Measurements from ENCODE around the gene FRYL. TPM values are rescaled to one million over a fixed set of nuclear protein-coding genes. Genes with fewer than 3 reads are reported as not detected.

FRYL gene
- total RNA-seq, 1 donor = 42.0 TPM

DNA sequence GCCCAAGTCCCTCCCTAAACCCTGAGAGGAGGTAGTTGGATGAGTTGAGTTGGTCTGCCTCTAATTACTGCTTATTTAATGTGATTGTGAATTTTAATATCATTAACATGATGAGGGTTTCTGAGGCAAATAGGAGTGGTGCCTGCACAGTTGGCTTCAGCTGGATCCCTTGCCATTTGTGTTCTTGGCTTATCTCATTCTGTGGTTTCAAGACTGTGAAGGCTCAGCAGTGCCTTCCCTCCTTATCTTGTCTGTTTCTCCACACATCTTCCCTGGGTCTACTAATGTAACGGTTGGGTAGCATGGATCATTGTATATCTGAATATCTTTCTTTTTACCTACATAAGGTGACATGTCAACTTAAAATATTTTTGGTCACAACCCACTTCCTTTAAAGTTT is 298.5 kb downstream of the FRYL start:
- H3K4me3 ChIP-seq (ENCODE audit: insufficient read depth, low read length) = no peak overlapping the region
- no peaks in the 10 kb centered on the region for H3K9me3 ChIP-seq (ENCODE audit: low read depth, low read length)
- TF ChIP-seq, protein P1, sequence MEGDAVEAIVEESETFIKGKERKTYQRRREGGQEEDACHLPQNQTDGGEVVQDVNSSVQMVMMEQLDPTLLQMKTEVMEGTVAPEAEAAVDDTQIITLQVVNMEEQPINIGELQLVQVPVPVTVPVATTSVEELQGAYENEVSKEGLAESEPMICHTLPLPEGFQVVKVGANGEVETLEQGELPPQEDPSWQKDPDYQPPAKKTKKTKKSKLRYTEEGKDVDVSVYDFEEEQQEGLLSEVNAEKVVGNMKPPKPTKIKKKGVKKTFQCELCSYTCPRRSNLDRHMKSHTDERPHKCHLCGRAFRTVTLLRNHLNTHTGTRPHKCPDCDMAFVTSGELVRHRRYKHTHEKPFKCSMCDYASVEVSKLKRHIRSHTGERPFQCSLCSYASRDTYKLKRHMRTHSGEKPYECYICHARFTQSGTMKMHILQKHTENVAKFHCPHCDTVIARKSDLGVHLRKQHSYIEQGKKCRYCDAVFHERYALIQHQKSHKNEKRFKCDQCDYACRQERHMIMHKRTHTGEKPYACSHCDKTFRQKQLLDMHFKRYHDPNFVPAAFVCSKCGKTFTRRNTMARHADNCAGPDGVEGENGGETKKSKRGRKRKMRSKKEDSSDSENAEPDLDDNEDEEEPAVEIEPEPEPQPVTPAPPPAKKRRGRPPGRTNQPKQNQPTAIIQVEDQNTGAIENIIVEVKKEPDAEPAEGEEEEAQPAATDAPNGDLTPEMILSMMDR (IDR thresholded peaks at IDR 0.05; ENCODE audit: extremely low read depth, low read depth, low read length) = no peak
- no peak for DNase-seq (ENCODE audit: insufficient read length, low spot score, missing footprints)
- H3K4me2 ChIP-seq (ENCODE audit: insufficient read depth, low read length) = no peak overlapping the region
- no peak overlapping the region for H3K27ac ChIP-seq (ENCODE audit: low read depth, low read length)
- H2AFZ ChIP-seq (ENCODE audit: low read length) = no peak overlapping the region
- H3K79me2 ChIP-seq (ENCODE audit: insufficient read depth, low read length) = no peaks in the 10 kb centered on the region
- H4K20me1 ChIP-seq (ENCODE audit: insufficient read depth, low read length) = no peaks in the 10 kb centered on the region
- H3K4me1 ChIP-seq (ENCODE audit: insufficient read depth, low read length) = peaks cover 10% of the 10 kb centered on the region
- H3K36me3 ChIP-seq (ENCODE audit: insufficient read depth, low read length) = no peaks in the 10 kb centered on the region
- H3K27me3 ChIP-seq (ENCODE audit: insufficient read depth, low read length) = peaks cover 57% of the 10 kb centered on the region

GRCh38 chr4:48478273-48478672 is 301.8 kb downstream of the FRYL start:
- TF ChIP-seq, protein P1 (IDR thresholded peaks at IDR 0.05; ENCODE audit: extremely low read depth, low read depth, low read length) = no peak

DNA sequence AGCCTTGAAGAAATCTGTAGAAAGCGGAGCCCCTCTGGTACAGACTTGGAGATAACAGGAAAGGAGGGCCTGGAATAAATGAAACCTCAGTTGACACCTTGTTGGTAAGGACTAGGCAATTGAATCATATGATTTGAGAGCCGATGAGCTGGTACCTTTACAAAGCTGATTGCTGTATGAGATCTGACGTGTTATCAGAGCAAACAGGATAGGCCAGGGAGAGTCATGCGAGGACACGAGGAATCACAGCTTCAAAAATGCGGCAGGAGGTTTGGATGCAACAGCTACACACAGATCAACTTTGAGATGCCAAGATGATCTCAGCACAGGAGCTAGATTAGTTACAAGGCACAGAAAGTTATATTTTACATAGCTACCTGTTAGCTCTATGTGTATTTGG is 304.3 kb downstream of the FRYL start:
- Histone ChIP-seq H3K27me3 (ENCODE audit: insufficient read depth, low read length) (peaks cover under 1% of the 10 kb centered on the region), H3K4me1 (ENCODE audit: insufficient read depth, low read length) (peaks cover 11% of the 10 kb centered on the region), H3K4me3 (ENCODE audit: insufficient read depth, low read length) (no peak overlapping the region), H3K27ac (ENCODE audit: low read depth, low read length) (no peak overlapping the region), H3K4me2 (ENCODE audit: insufficient read depth, low read length) (no peak overlapping the region), H3K79me2 (ENCODE audit: insufficient read depth, low read length) (no peaks in the 10 kb centered on the region), H3K9me3 (ENCODE audit: low read depth, low read length) (no peaks in the 10 kb centered on the region), H2AFZ (ENCODE audit: low read length) (no peak overlapping the region), H4K20me1 (ENCODE audit: insufficient read depth, low read length) (no peaks in the 10 kb centered on the region), H3K36me3 (ENCODE audit: insufficient read depth, low read length) (no peaks in the 10 kb centered on the region)
- TF ChIP-seq, protein P1 (IDR thresholded peaks at IDR 0.05; ENCODE audit: extremely low read depth, low read depth, low read length) = no peak
- DNase-seq (ENCODE audit: insufficient read length, low spot score, missing footprints) = no peak

More at GRCh38 chr4:48478273-48478672, 301.8 kb downstream of the FRYL start:
- DNase-seq (ENCODE audit: insufficient read length, low spot score, missing footprints) = no peak
- Histone ChIP-seq H3K9me3 (ENCODE audit: low read depth, low read length) (no peaks in the 10 kb centered on the region), H2AFZ (ENCODE audit: low read length) (no peak overlapping the region), H3K4me2 (ENCODE audit: insufficient read depth, low read length) (no peak overlapping the region), H3K4me3 (ENCODE audit: insufficient read depth, low read length) (no peak overlapping the region), H3K27ac (ENCODE audit: low read depth, low read length) (no peak overlapping the region), H3K27me3 (ENCODE audit: insufficient read depth, low read length) (peaks cover 24% of the 10 kb centered on the region), H4K20me1 (ENCODE audit: insufficient read depth, low read length) (no peaks in the 10 kb centered on the region), H3K79me2 (ENCODE audit: insufficient read depth, low read length) (no peaks in the 10 kb centered on the region), H3K4me1 (ENCODE audit: insufficient read depth, low read length) (peaks cover 10% of the 10 kb centered on the region), H3K36me3 (ENCODE audit: insufficient read depth, low read length) (no peaks in the 10 kb centered on the region)

GRCh38 chr4:48472794-48473193 is 307.3 kb downstream of the FRYL start:
- DNase-seq (ENCODE audit: insufficient read length, low spot score, missing footprints) = no peak
- Histone ChIP-seq H4K20me1 (ENCODE audit: insufficient read depth, low read length) (no peaks in the 10 kb centered on the region), H3K27ac (ENCODE audit: low read depth, low read length) (no peak overlapping the region), H3K4me2 (ENCODE audit: insufficient read depth, low read length) (no peak overlapping the region), H3K9me3 (ENCODE audit: low read depth, low read length) (no peaks in the 10 kb centered on the region), H3K36me3 (ENCODE audit: insufficient read depth, low read length) (no peaks in the 10 kb centered on the region), H3K4me1 (ENCODE audit: insufficient read depth, low read length) (peaks cover 15% of the 10 kb centered on the region), H3K4me3 (ENCODE audit: insufficient read depth, low read length) (no peak overlapping the region), H2AFZ (ENCODE audit: low read length) (no peak overlapping the region), H3K27me3 (ENCODE audit: insufficient read depth, low read length) (no peaks in the 10 kb centered on the region), H3K79me2 (ENCODE audit: insufficient read depth, low read length) (no peaks in the 10 kb centered on the region)
- TF ChIP-seq, protein P1 (IDR thresholded peaks at IDR 0.05; ENCODE audit: extremely low read depth, low read depth, low read length) = no peak
